Sigmoid colon (tissue), 7 donors: ENCODE data around the gene C2CD2. TPM values are rescaled to one million over a fixed set of nuclear protein-coding genes. Genes with fewer than 3 reads are reported as not detected.

Experiments
- DNase-seq: peaks from one replicate; pipeline ENCODE4 v3.0.0-alpha.2; 2019
- H3K27ac ChIP-seq, 4 donors: fragments of 200-600 bp; sonication (generic); one replicate each; pipeline ENCODE4 v1.5.1; 2016 to 2019; ENCODE audit warnings: mild to moderate bottlenecking in 1 of 4
- H3K27me3 ChIP-seq, 3 donors: fragments of 200-600 bp; sonication (generic); one replicate each; pipeline ENCODE4 v1.5.1; 2019; ENCODE audit warnings: mild to moderate bottlenecking in 1 of 3
- H3K36me3 ChIP-seq, 4 donors: fragments of 200-600 bp; sonication (generic); one replicate each; pipeline ENCODE4 v1.5.1; 2016 to 2019
- H3K4me1 ChIP-seq, 4 donors: fragments of 200-600 bp; sonication (generic); one replicate each; pipeline ENCODE4 v1.5.1; 2017 to 2019
- H3K4me3 ChIP-seq, 4 donors: fragments of 200-600 bp; sonication (generic); one replicate each; pipeline ENCODE4 v1.5.1; 2017 to 2019; ENCODE audit warnings: mild to moderate bottlenecking in 2 of 4, moderate library complexity in 1 of 4
- H3K9me3 ChIP-seq, 4 donors: fragments of 200-600 bp in 3 of 4; sonication (generic) in 3 of 4; one replicate each; pipeline versions ENCODE4 v1.5.1 to v1.6.1; 2013 to 2019
- CTCF ChIP-seq, 4 experiments: fragments of 450-650 bp in 3 of 4; fragments of 200-600 bp in 1 of 4; IDR thresholded peaks; one replicate each; pipeline ENCODE4 v1.5.1; 2016 to 2019; ENCODE audit warnings: antibody characterized with exemption in 4 of 4, mild to moderate bottlenecking in 3 of 4, moderate library complexity in 2 of 4
- EP300 ChIP-seq, 4 donors: sonication (generic); formaldehyde crosslinking; IDR thresholded peaks; one replicate each; pipeline ENCODE4 v1.6.1; 2017; ENCODE audit warnings: antibody characterized with exemption in 4 of 4
- POLR2A ChIP-seq, 2 donors: fragments of 450-650 bp; IDR thresholded peaks; one replicate each; pipeline ENCODE4 v1.6.1; 2016; ENCODE audit warnings: antibody characterized with exemption in 2 of 2, mild to moderate bottlenecking in 2 of 2, moderate library complexity in 2 of 2
- POLR2AphosphoS5 ChIP-seq, 4 donors: sonication (generic); formaldehyde crosslinking; IDR thresholded peaks; one replicate each; pipeline ENCODE4 v1.6.1; 2017; ENCODE audit warnings: antibody characterized with exemption in 4 of 4
- WGBS, 2 donors: extraction: QIAGEN DNeasy Blood & Tissue Kit; methylation state at CpG; one replicate each; pipeline ENCODE4 v1.1.7; 2013; 5-methylcytosine and 5-hydroxymethylcytosine counted together
- intact Hi-C: fragments of 100-400 bp; cut with DNase I; formaldehyde crosslinking; loops from one replicate; pipeline ENCODE4 v1.15.1; 2023
- polyA plus RNA-seq, 3 donors: library from polyadenylated mRNA; stranded (reverse); fragments of 200-250 nt; gene quantifications; one replicate each; pipeline ENCODE4 v1.2.3, GENCODE V29; 2013
- total RNA-seq, 4 donors: library from RNA; depleted of rRNA; stranded (reverse); fragments of >200 nt; gene quantifications; one replicate each; pipeline ENCODE4 v1.1.0, GENCODE V29; 2016
- donor health status: healthy with polysubstance abuse.
- donor health status: Bipolar disorder and iron deficiency.
- donor health status: healthy.

C2CD2 gene
- total and polyA plus RNA-seq, 7 donors: 1.8 to 45.1 (median 19.0) TPM

DNA sequence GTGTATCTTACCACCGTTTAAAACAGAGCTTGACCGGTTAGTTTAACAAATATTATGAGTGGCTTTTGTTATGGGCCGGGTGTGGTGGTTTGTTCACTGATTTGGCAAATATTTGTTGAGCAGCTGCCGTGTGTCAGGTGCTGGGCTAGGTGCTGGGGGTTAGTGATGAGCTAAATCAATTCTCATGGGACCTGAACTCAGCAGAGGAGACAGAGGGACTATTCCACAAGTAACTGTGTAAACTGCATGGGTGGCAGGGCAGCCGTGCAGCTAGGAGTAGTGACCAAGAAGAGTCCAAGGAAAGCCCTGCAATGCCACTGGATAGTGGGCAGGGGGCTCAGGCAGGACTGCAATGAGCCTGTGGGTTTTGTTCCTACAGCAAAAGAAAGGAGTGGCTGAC lies 11.2 kb upstream of the C2CD2 start:
- Histone ChIP-seq H3K4me1 (no peaks in the 10 kb centered on the region), H3K27me3 (no peaks in the 10 kb centered on the region), H3K4me3 (no peak overlapping the region), H3K27ac (no peak overlapping the region), H3K9me3 (no peaks in the 10 kb centered on the region), H3K36me3 (no peaks in the 10 kb centered on the region)
- intact Hi-C loops: no loop called here
- WGBS, 2 donors: 22 to 54% methylated on average over 5 of the region's 5 CpGs
- TF ChIP-seq EP300 (IDR thresholded peaks at IDR 0.05) (no peak), POLR2AphosphoS5 (IDR thresholded peaks at IDR 0.05) (no peak), CTCF (IDR thresholded peaks at IDR 0.05) (no peak), POLR2A (IDR thresholded peaks at IDR 0.05) (no peak)
- DNase-seq: no peak

DNA sequence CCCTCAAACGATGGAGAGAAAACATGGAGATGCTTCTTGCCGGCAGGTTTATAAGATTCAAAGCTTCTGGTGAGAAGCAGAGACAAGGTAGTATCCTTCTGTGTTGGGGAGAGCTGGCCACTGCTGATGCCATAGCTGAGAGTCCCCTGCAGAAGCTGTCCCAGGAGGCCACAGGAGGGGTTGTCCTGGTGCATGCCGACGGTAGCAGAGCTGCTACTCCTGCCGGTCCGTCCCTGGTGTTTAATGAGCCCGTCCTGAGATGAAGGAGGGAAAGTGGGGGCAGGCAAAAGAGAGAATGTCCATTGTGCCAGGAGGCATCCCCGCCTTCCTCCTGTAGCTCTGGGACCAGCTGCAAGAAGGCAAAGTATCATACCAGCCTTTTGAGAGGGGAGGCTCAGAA lies 10.4 kb upstream of the C2CD2 start:
- intact Hi-C loops: no loop called here
- WGBS, 2 donors: 89% methylated on average over 8 of the region's 8 CpGs
- Histone ChIP-seq H3K4me1 (no peaks in the 10 kb centered on the region), H3K9me3 (no peaks in the 10 kb centered on the region), H3K36me3 (no peaks in the 10 kb centered on the region), H3K4me3 (no peak overlapping the region), H3K27ac (no peak overlapping the region), H3K27me3 (no peaks in the 10 kb centered on the region)
- DNase-seq: no peak
- TF ChIP-seq EP300 (IDR thresholded peaks at IDR 0.05) (no peak), POLR2A (IDR thresholded peaks at IDR 0.05) (no peak), POLR2AphosphoS5 (IDR thresholded peaks at IDR 0.05) (no peak), CTCF (IDR thresholded peaks at IDR 0.05) (no peak)

DNA sequence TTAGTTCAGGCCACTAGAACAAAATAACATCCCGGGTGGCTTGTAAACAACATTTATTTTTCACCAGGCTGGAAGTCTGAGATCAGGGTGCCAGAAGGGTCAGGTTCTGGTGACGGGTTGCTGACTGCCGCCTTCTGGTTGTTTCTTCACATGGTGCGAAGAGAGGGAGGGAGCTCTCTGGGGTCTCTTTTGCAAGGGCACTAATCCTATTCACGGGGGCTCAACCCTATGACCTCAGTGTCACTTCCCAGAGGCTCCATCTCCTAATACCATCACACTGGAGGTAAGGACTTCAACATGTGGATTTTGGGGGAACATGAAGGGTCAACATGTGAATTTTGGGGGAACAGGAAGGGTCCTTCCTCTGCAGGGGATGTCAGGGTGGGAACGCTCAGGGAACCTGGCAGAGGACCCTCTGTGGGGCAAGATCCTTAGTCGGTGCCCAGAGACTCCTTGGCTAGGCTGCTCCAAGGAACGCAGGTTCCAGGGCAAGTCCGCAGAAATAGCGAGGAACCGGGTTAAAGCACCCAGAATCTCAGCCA lies 8.7 kb upstream of the C2CD2 start:
- Histone ChIP-seq H3K36me3 (no peaks in the 10 kb centered on the region), H3K27ac (no peak overlapping the region), H3K4me3 (no peak overlapping the region), H3K9me3 (no peaks in the 10 kb centered on the region), H3K27me3 (no peaks in the 10 kb centered on the region), H3K4me1 (peaks cover 0 to 12% (median 10%) of the 10 kb centered on the region in 4 donors)
- DNase-seq: no peak
- no peak for TF ChIP-seq CTCF (IDR thresholded peaks at IDR 0.05)
- no peak for TF ChIP-seq POLR2A (IDR thresholded peaks at IDR 0.05)
- TF ChIP-seq POLR2AphosphoS5 (IDR thresholded peaks at IDR 0.05): no peak
- no peak for TF ChIP-seq EP300 (IDR thresholded peaks at IDR 0.05)
- WGBS, 2 donors: 85 to 88% methylated on average over 11 of the region's 11 CpGs
- intact Hi-C loops: no loop called here

DNA sequence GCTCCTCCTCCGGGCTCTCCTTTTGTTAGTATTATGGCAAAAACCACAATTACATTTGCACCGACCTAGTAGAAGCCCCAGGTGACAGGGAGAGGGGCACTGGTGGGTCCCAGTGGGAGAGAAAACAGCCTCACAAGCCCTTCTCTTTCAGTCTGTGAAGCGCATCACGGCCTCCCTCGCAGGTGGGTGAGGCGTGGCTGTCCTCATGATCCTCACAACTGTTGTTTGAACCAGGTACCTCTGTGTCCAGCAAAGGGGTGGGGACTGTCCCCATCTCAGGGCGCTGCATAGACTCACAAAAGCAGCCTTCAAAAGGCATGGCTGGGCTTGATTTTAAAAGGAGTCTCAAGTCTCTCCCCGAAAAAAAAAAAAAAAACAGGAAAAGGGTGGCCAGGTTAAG lies 7.9 kb upstream of the C2CD2 start:
- TF ChIP-seq CTCF (IDR thresholded peaks at IDR 0.05) (no peak), EP300 (IDR thresholded peaks at IDR 0.05) (no peak), POLR2A (IDR thresholded peaks at IDR 0.05) (no peak), POLR2AphosphoS5 (IDR thresholded peaks at IDR 0.05) (no peak)
- Histone ChIP-seq H3K36me3 (no peaks in the 10 kb centered on the region), H3K27ac (no peak overlapping the region), H3K9me3 (no peaks in the 10 kb centered on the region), H3K4me1 (peaks cover 0 to 20% (median 14%) of the 10 kb centered on the region in 4 donors), H3K27me3 (no peaks in the 10 kb centered on the region), H3K4me3 (no peak overlapping the region)
- intact Hi-C loops: no loop called here
- no peak for DNase-seq
- 41 to 45% methylated on average over 8 of the region's 8 CpGs for WGBS, 2 donors

DNA sequence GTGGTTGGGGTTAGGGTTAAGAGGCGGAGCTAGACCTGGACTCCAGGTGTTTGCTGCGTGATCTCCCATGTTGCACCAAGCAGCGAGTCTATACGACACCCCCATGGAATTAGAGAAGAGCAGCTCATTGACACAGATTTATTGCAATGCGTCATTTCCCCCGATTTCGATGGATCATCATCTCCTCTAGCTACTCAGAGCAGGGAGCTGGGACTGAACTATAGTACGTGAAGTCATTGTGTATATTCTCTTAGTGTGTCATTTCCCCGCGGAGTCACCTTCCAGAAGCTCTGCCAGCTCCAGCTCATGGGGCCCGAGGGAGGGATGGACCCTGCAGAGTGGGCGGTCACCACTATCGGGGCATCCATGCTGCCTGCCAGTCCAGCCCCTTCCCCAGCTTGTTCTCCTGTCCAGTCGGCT lies 7.5 kb upstream of the C2CD2 start:
- no peak for DNase-seq
- TF ChIP-seq CTCF (IDR thresholded peaks at IDR 0.05) (no peak), POLR2AphosphoS5 (IDR thresholded peaks at IDR 0.05) (no peak), EP300 (IDR thresholded peaks at IDR 0.05) (no peak), POLR2A (IDR thresholded peaks at IDR 0.05) (no peak)
- 81% methylated on average over 14 of the region's 14 CpGs for WGBS, 2 donors
- no peaks in the 10 kb centered on the region for H3K27me3 ChIP-seq
- H3K9me3 ChIP-seq: no peaks in the 10 kb centered on the region
- H3K4me1 ChIP-seq: peaks cover 0 to 22% (median 14%) of the 10 kb centered on the region in 4 donors
- no peak overlapping the region for H3K4me3 ChIP-seq
- no peak overlapping the region for H3K27ac ChIP-seq
- H3K36me3 ChIP-seq: no peaks in the 10 kb centered on the region
- intact Hi-C loops: no loop called here
